Loucy (cell line): ENCODE data around the gene GPR32.
"Not testable (repeated sequence)": the region's sequence is repeated elsewhere in the genome, so short reads cannot be mapped to it uniquely, and the experiment has no call there.

Experiments
- H2AFZ ChIP-seq: fragments of 200-600 bp; sonication (generic); 2 replicates; pipeline ENCODE4 v1.6.0; 2016; ENCODE audit warnings: antibody characterized with exemption, mild to moderate bottlenecking, low read length, moderate library complexity
- H3F3A ChIP-seq: fragments of 200-600 bp; 2 replicates; pipeline ENCODE4 v1.6.0; 2016; ENCODE audit warnings: antibody characterized with exemption, low read depth, mild to moderate bottlenecking
- H3K27me3 ChIP-seq: fragments of 200-600 bp; sonication (generic); 2 replicates; pipeline ENCODE4 v1.6.1; 2014; ENCODE audit warnings: low read length, mild to moderate bottlenecking; ENCODE audit not compliant: insufficient read depth, poor library complexity, severe bottlenecking
- H3K36me3 ChIP-seq: fragments of 200-600 bp; sonication (generic); 2 replicates; pipeline ENCODE4 v1.6.1; 2016; ENCODE audit warnings: low read length; ENCODE audit not compliant: insufficient read depth
- H3K4me1 ChIP-seq: fragments of 200-600 bp; sonication (generic); 2 replicates; pipeline ENCODE4 v1.5.1; 2014; ENCODE audit warnings: low read length, mild to moderate bottlenecking; ENCODE audit not compliant: insufficient read depth, poor library complexity, severe bottlenecking
- H3K4me2 ChIP-seq: fragments of 200-600 bp; sonication (generic); 2 replicates; pipeline ENCODE4 v1.6.0; 2014; ENCODE audit warnings: antibody characterized with exemption, low read length, low read depth, mild to moderate bottlenecking; ENCODE audit not compliant: poor library complexity, severe bottlenecking
- H3K4me3 ChIP-seq: fragments of 200-600 bp; sonication (generic); 2 replicates; pipeline ENCODE4 v1.5.1; 2014; ENCODE audit warnings: low read length, mild to moderate bottlenecking, mixed read lengths; ENCODE audit not compliant: poor library complexity, severe bottlenecking
- H3K79me2 ChIP-seq: fragments of 200-600 bp; sonication (generic); 2 replicates; pipeline ENCODE4 v1.6.1; 2014; ENCODE audit warnings: low read length; ENCODE audit not compliant: insufficient read depth
- H3K9ac ChIP-seq: fragments of 200-600 bp; sonication (generic); 2 replicates; pipeline ENCODE4 v1.6.0; 2014; ENCODE audit warnings: mild to moderate bottlenecking, low read depth, low read length, moderate library complexity; ENCODE audit not compliant: poor library complexity, severe bottlenecking
- H3K9me2 ChIP-seq: fragments of 200-600 bp; sonication (generic); replicated peaks from 2 replicates; pipeline ENCODE4 v1.6.1; 2016; ENCODE audit warnings: low read depth, low read length, mixed read lengths
- H3K9me3 ChIP-seq: fragments of 200-600 bp; sonication (generic); 2 replicates; pipeline ENCODE4 v1.6.1; 2014; ENCODE audit warnings: mild to moderate bottlenecking, antibody characterized with exemption, low read length, low read depth; ENCODE audit not compliant: insufficient read depth
- H4K20me1 ChIP-seq: fragments of 200-600 bp; sonication (generic); 2 replicates; pipeline ENCODE4 v1.6.0; 2014; ENCODE audit warnings: antibody characterized with exemption, low read length, mild to moderate bottlenecking; ENCODE audit not compliant: insufficient read depth, poor library complexity, severe bottlenecking
- EZH2phosphoT487 ChIP-seq: fragments of 200-600 bp; IDR thresholded peaks from 2 replicates; pipeline ENCODE4 v1.6.1; 2018; ENCODE audit warnings: antibody characterized with exemption, mild to moderate bottlenecking, moderate library complexity, borderline replicate concordance
- TF ChIP-seq, protein P1 (sequence below): fragments of 200-600 bp; sonication (generic); conservative IDR thresholded peaks from 2 replicates; pipeline ENCODE4 v1.5.1; 2014; ENCODE audit warnings: mild to moderate bottlenecking, antibody characterized with exemption, low read length

Gene GPR32

GRCh38 chr19:50741179-50741933, 28.9 kb upstream of the GPR32 start:
- H3K27me3 ChIP-seq = no peaks in the 10 kb centered on the region

GRCh38 chr19:50743537-50743936, 26.7 kb upstream of the GPR32 start:
- Histone ChIP-seq H2AFZ (no peak overlapping the region), H3F3A (no peaks in the 10 kb centered on the region), H4K20me1 (no peaks in the 10 kb centered on the region), H3K4me1 (no peaks in the 10 kb centered on the region), H3K9ac (no peak overlapping the region), H3K9me3 (no peaks in the 10 kb centered on the region), H3K9me2 (no peaks in the 10 kb centered on the region), H3K27me3 (no peaks in the 10 kb centered on the region), H3K4me3 (no peak overlapping the region), H3K36me3 (no peaks in the 10 kb centered on the region), H3K4me2 (no peak overlapping the region), H3K79me2 (no peaks in the 10 kb centered on the region)
- TF ChIP-seq, protein P1, sequence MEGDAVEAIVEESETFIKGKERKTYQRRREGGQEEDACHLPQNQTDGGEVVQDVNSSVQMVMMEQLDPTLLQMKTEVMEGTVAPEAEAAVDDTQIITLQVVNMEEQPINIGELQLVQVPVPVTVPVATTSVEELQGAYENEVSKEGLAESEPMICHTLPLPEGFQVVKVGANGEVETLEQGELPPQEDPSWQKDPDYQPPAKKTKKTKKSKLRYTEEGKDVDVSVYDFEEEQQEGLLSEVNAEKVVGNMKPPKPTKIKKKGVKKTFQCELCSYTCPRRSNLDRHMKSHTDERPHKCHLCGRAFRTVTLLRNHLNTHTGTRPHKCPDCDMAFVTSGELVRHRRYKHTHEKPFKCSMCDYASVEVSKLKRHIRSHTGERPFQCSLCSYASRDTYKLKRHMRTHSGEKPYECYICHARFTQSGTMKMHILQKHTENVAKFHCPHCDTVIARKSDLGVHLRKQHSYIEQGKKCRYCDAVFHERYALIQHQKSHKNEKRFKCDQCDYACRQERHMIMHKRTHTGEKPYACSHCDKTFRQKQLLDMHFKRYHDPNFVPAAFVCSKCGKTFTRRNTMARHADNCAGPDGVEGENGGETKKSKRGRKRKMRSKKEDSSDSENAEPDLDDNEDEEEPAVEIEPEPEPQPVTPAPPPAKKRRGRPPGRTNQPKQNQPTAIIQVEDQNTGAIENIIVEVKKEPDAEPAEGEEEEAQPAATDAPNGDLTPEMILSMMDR = no peak
- TF ChIP-seq EZH2phosphoT487 = no peak

More at GRCh38 chr19:50741179-50741933, 28.9 kb upstream of the GPR32 start:
- no peaks in the 10 kb centered on the region for H3F3A ChIP-seq
- H3K9ac ChIP-seq = no peak overlapping the region
- no peak for TF ChIP-seq EZH2phosphoT487
- TF ChIP-seq, protein P1 = no peak
- H3K36me3 ChIP-seq = no peaks in the 10 kb centered on the region
- no peak overlapping the region for H3K4me3 ChIP-seq
- H3K9me3 ChIP-seq = no peaks in the 10 kb centered on the region
- no peak overlapping the region for H3K4me2 ChIP-seq
- H4K20me1 ChIP-seq = no peaks in the 10 kb centered on the region
- no peaks in the 10 kb centered on the region for H3K9me2 ChIP-seq
- no peak overlapping the region for H2AFZ ChIP-seq
- H3K4me1 ChIP-seq = no peaks in the 10 kb centered on the region
- no peaks in the 10 kb centered on the region for H3K79me2 ChIP-seq

- Histone ChIP-seq H3K4me3 (no peak overlapping the region), H3K79me2 (no peaks in the 10 kb centered on the region), H3K27me3 (no peaks in the 10 kb centered on the region), H3K4me2 (no peak overlapping the region), H3K9me2 (no peaks in the 10 kb centered on the region), H3K9me3 (no peaks in the 10 kb centered on the region), H4K20me1 (no peaks in the 10 kb centered on the region), H3K36me3 (no peaks in the 10 kb centered on the region), H3K9ac (no peak overlapping the region), H3K4me1 (no peaks in the 10 kb centered on the region), H3F3A (no peaks in the 10 kb centered on the region), H2AFZ (no peak overlapping the region)
- no peak for TF ChIP-seq EZH2phosphoT487
- TF ChIP-seq, protein P1 = no peak
Measured at GRCh38 chr19:50745221-50745620, 25.0 kb upstream of the GPR32 start.

DNA sequence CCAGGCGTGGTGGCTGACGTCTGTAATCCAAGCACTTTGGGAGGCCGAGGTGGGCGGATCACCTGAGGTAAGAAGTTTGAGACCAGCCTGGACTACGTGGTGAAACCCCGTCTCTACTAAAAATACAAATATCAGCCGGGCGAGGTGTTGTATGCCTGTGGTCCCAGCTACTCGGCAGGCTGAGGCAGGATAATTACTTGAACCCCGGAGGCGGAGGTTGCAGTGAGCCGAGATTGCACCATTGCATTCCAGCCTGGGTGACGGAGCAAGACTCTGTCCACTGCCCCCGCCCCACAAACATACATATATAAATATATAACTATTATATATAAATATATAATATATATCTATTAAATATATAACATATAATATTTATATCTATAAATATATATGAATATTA, 23.1 kb upstream of the GPR32 start:
- not testable (repeated sequence) for H3F3A ChIP-seq, H3K4me2 ChIP-seq, H2AFZ ChIP-seq, H4K20me1 ChIP-seq, H3K4me3 ChIP-seq, H3K9ac ChIP-seq, H3K9me3 ChIP-seq, H3K36me3 ChIP-seq, H3K9me2 ChIP-seq, H3K79me2 ChIP-seq, H3K4me1 ChIP-seq, H3K27me3 ChIP-seq
